Transverse colon (tissue), 4 donors: ENCODE results near the gene GOLGA6A.
"Not testable (repeated sequence)": the region's sequence is repeated elsewhere in the genome, so short reads cannot be mapped to it uniquely, and the experiment has no call there.

ENCODE experiments used
- CTCF ChIP-seq, 5 experiments: fragments of 200-600 bp in 3 of 5; fragments of 450-650 bp in 2 of 5; sonication (generic) in 3 of 5; IDR thresholded peaks; 1 replicate in 2 of 5; 2 replicates in 3 of 5; pipeline ENCODE4 v1.5.1; 2016 to 2017; ENCODE audit warnings: antibody characterized with exemption in 5 of 5, inconsistent platforms in 3 of 5, mild to moderate bottlenecking in 2 of 5, moderate library complexity in 1 of 5
- POLR2A ChIP-seq: fragments of 450-650 bp; IDR thresholded peaks from one replicate; pipeline ENCODE4 v1.6.1; 2016; ENCODE audit warnings: antibody characterized with exemption, mild to moderate bottlenecking, moderate library complexity
- POLR2AphosphoS5 ChIP-seq, 3 donors: sonication (generic); formaldehyde crosslinking; IDR thresholded peaks; one replicate each; pipeline ENCODE4 v1.6.1; 2016; ENCODE audit warnings: antibody characterized with exemption in 3 of 3

- not testable (repeated sequence) for TF ChIP-seq POLR2AphosphoS5 (IDR thresholded peaks at IDR 0.05); CTCF (IDR thresholded peaks at IDR 0.05); POLR2A
These were observed 13.3 kb upstream of the GOLGA6A start for GRCh38 chr15:74095610-74096009.
